ENCODE measurements around the gene CYP4B1.

Gene CYP4B1

DNA sequence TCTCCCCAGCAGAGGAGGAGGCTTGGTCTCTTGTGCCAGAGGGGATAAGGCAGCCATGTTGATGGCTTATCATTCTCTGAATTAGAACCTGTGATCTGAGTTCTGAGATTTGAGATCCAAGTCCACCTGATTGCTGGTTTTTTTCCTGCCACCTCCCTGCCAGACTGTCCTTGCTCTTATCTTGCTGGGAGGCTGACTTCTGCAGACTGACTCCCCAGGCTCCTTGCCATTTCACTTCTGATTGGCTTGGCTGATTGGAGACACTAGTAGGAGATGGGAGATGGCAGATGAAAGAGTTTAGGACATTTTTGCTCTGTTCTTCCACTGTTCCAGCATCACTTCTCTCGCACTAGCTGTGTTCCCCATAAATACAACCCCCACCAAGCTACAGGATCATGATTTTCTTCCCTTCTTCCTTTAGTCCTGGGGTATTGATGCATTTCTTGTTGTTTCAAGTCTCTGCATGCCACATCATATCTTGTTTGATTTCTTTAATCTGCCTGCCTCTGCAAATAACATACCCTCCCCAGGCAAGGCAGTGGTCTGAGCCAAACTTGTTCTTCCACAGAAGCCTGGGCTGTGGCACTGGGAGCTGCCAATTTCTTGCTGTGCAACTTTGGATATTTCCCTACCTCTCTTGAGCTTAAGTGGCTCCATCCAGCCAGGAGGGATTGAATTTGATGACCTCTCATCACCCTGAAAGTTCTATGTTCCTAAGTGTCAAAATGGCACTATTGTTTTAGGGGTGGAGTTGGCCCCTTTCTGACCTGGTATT is 963 bp upstream of the CYP4B1 start:
- no peak for DNase-seq

GRCh38 chr1:46800742-46801141 is 1.9 kb downstream of the CYP4B1 start:
- no peak for DNase-seq

- DNase-seq, result no peak
Measured at GRCh38 chr1:46801323-46802055, 2.6 kb downstream of the CYP4B1 start.

GRCh38 chr1:46802081-46802480 is 3.2 kb downstream of the CYP4B1 start:
- no peak for DNase-seq

- no peak for DNase-seq
Measured at GRCh38 chr1:46802901-46803574, 4.2 kb downstream of the CYP4B1 start.

DNA sequence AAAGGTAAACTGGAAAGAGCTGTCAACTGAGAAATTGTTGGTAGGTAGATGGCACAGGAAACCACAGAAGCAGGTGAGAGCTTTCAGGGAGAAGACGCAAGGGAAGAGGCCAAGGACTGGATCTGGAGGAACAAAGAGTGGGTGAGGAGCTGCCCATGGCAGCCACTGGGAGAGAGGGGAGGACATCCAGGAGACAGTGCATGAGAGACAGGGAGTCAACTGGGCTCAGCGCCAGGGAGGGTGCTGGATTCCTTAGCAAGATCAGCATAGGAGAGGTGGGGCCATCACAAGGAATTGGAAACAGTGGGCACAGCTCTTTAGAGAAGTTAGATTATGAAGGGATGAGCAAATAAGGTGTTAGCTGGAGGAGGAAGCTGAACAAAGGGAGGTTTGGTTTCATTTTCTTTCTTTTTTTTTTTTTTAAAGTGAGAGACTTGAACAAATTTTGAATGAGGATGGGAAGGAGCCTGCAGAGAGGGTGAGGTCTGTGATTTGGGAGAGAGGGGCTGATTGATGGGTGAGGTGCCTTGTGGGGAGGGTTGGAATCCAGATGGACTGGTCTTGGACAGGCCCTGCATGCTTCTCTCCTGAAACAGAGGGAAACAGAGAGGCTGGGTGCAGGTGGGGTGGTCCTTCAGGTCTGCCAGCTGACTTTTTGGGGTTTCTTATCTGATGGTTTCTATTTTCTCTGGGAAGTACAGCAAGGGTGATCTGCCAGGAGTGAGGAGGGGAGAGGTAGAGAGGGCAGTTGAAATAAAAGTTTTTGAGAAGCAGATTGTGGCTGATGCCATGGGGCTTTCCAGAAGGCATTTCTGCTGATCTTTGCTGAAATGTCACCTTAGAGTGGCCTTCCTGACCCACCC is 5.4 kb downstream of the CYP4B1 start:
- DNase-seq, result no peak

DNA sequence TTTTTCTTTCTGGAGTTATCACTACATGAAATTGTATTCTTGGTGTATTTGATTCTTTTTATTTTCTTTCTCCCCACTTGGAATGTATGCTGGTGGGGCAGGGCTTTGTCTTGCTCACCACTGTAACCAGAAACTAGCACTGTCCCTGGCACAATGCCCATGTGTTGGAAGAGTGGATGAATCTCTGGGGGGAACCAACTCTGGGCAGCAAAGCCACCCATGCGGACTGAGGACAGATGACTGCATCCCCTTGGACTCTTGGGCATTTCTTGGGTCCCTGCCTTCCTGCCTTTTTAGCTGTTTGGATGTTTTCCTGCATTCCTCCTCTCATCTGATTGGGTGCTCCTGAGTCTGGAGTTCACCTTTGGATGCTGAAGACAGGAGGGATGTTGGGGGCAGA is 6.1 kb downstream of the CYP4B1 start:
- DNase-seq, result no peak

- no peak for DNase-seq
Measured at GRCh38 chr1:46805755-46806154, 6.9 kb downstream of the CYP4B1 start.

GRCh38 chr1:46806196-46807020 is 7.6 kb downstream of the CYP4B1 start:
- DNase-seq, result no peak

- no peak for DNase-seq
Measured at GRCh38 chr1:46807046-46807972, 8.5 kb downstream of the CYP4B1 start.

DNA sequence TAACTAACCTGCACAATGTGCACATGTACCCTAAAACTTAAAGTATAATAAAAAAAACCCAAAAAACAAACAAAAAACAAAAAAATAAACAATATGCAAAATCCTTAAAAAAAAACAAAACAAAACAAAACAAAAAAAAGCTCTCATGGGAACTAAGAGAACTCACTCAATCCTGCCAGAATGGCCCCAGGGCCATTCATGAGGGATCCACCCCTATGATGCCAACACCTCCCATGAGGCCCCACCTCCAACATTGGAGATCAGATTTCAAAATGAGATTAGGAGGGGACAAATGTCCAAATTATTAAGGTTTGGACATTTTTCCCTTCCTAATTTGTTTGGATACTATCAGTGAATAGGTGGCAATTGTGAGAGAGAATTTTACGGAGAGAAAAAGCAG is 10.2 kb downstream of the CYP4B1 start:
- DNase-seq, result no peak

GRCh38 chr1:46809904-46810303 is 11.1 kb downstream of the CYP4B1 start:
- no peak for DNase-seq

DNA sequence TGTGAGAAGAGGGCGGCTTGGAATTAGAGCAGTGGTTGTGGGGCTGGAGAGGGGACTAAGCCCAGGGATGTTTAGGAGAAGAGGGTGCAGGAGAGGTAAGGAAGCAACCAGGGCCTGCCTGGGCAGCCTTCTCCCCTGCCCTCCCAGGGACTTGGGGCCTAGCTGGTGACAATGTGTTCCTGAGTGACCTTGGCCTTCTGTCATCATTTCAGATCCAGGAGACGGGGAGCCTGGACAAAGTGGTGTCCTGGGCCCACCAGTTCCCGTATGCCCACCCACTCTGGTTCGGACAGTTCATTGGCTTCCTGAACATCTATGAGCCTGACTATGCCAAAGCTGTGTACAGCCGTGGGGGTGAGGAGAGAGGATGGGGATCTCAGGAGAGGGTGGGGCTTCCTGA is 11.8 kb downstream of the CYP4B1 start:
- DNase-seq, result no peak

- DNase-seq, result no peak
Measured at GRCh38 chr1:46811053-46811452, 12.2 kb downstream of the CYP4B1 start.

DNA sequence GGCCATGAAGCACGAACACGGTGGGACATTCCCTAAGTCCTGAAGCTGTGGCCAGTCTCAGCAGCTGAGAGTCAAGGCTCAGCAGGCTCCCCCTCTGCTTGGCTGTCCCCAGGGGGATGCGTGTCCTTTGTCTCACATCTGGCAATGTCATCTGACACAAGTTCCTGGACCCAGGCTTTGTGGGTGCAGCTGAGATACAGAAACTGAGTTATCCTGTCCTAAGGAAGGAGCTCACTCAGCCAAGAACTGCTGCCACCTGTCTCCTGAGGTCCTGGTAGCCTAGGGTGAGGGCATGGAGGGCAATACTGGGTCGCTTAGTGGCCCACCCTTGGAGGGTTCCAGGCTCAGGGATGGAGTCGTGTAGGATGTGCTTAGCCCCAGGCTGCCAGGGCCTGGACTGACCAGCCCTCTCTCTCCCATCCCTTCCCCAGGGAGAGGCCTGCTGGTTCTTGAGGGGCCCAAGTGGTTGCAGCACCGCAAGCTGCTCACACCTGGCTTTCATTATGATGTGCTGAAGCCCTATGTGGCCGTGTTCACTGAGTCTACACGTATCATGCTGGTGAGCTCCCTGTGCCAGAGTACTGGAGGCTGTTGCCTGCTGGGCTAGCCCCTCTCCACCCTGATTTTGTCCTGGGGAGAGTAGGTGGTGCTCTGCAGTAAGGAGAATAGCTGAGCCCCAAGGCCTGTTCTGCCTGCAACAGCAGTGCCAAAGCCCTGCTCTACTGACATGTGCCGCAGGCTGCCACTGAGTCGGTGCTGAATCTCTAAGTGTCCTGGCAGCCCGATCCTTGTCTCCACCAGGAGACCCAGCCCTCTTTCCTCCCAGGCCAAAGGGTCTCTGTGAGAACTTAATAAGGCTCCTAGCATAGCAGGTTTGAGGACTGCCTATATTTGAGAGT is 13.5 kb downstream of the CYP4B1 start:
- no peak for DNase-seq

DNA sequence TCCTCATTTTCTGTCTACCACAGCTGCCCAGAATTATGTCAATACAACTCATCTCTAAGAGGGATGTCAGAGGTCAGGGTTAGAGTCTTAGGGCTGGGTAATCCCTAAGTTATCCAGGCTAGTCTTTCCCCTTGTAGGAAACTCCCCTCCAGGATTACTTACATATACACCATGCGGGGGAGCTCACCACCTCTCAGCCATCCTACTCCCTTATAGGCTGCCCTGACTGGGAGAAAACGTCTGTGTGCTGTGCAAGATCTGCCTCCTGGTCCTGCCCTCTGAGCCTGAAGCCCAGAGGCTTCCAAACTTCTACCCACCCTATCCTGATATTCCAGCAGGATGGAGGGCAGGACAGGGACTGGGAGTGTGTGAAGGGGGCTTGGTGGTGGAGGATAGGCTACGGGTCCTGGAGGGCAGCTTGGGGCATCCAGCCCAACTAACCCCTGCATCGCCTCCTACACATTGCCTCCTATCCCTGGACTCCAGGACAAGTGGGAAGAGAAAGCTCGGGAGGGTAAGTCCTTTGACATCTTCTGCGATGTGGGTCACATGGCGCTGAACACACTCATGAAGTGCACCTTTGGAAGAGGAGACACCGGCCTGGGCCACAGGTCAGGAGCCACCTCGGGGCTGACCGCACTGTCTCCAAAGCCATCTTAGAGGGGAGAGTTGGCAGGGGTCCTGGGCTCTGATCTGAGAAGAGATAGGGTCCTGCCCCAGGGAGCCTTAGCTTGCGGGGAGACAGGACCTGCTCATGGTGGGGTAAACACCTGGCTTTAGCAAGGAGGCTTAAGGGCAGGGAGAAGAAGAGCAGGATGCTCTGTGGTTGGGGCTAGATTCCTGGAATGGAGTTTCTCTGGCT is 14.4 kb downstream of the CYP4B1 start:
- no peak for DNase-seq

GRCh38 chr1:46813858-46814396 is 15.1 kb downstream of the CYP4B1 start:
- DNase-seq, result no peak

DNA sequence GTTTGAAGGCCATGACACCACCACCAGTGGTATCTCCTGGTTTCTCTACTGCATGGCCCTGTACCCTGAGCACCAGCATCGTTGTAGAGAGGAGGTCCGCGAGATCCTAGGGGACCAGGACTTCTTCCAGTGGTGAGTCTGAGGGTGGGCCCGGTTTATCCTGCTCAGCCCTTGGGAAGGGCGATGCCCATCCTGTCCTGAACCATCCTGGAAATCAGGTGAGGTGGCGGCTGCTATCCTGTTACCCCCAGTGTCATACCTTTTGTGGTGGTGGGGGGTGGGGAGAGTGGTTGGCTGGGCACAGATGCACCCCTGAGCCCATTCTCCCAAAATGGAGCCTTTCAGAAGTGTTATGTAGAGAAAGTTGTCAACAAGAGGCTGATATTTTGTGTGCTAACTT is 16.3 kb downstream of the CYP4B1 start:
- DNase-seq, result no peak

Measured in CD4-positive, alpha-beta T cell treated with Interleukin-21 for 1 hour (primary cell).